GM12878 (cell line): ENCODE measurements around the gene MS4A4E. TPM values are rescaled to one million over a fixed set of nuclear protein-coding genes. Genes with fewer than 3 reads are reported as not detected.

Experiments used
- ATAC-seq: fragments of 200-7000 bp; cut with Tn5 transposase; 3 replicates; pipeline ENCODE4 v1.9.1; 2020; ENCODE audit warnings: mild to moderate bottlenecking, moderate library complexity
- BruUV-seq: library from RNA; stranded (reverse); fragments of 400-500 nt; replicated peaks from 2 replicates; lab custom pipeline; 2021; lab: Mats Ljungman, UMichigan
- CTCF ChIA-PET: fragments of 300-600 bp; sonication (Branson Sonifier 250); formaldehyde crosslinking; extraction: SDS; loops from one replicate; lab custom pipeline; 2021; ENCODE audit warnings: inconsistent platforms; lab: Yijun Ruan, JAX
- POLR2A ChIA-PET: fragments of 350-600 bp; formaldehyde crosslinking; extraction: SDS; loops from one replicate; lab custom pipeline; 2021; ENCODE audit warnings: inconsistent platforms; lab: Charles Lee
- RAD21 ChIA-PET: fragments of 300-600 bp; sonication (Branson Sonifier 250); formaldehyde crosslinking; loops from one replicate; lab custom pipeline; 2023; ENCODE audit warnings: antibody characterized with exemption; ENCODE audit not compliant: unreplicated experiment; lab: Charles Lee
- SMC1A ChIA-PET: fragments of 300-600 bp; sonication (Branson Sonifier 250); formaldehyde crosslinking; loops from one replicate; lab custom pipeline; 2023; ENCODE audit not compliant: unreplicated experiment, uncharacterized antibody; lab: Charles Lee
- DNase-seq: peaks from one replicate; pipeline ENCODE4 v3.0.0-alpha.2; 2011; ENCODE audit warnings: low read depth, low spot score
- FAIRE-seq: peaks from 3 replicates; lab custom pipeline; 2011; peaks lifted over from hg19 to GRCh38; lab: Jason Lieb, UNC
- H2AFZ ChIP-seq: 2 replicates; pipeline ENCODE4 v1.6.0; 2011; ENCODE audit warnings: low read depth, low read length, control low read depth; ENCODE audit not compliant: control insufficient read depth
- H3K27ac ChIP-seq: 2 replicates; pipeline ENCODE4 v1.5.1; 2011; ENCODE audit warnings: control low read depth; ENCODE audit not compliant: control insufficient read depth, insufficient read depth
- H3K27me3 ChIP-seq, 2 experiments: replicated peaks in 1 of 2; 2 replicates each; pipeline versions ENCODE4 v1.6.0 to v1.6.1; 2011; ENCODE audit warnings: low read length in 1 of 2; ENCODE audit not compliant: control insufficient read depth in 2 of 2, insufficient read depth in 2 of 2
- H3K36me3 ChIP-seq, 2 experiments: 2 replicates each; pipeline ENCODE4 v1.5.1; 2011; ENCODE audit warnings: low read length in 1 of 2; ENCODE audit not compliant: control insufficient read depth in 2 of 2, insufficient read depth in 2 of 2
- H3K4me1 ChIP-seq: 2 replicates; pipeline ENCODE4 v1.6.1; 2011; ENCODE audit warnings: mild to moderate bottlenecking, low read length, moderate library complexity, mixed read lengths; ENCODE audit not compliant: control insufficient read depth, insufficient read depth
- H3K4me2 ChIP-seq: 2 replicates; pipeline ENCODE4 v1.6.0; 2011; ENCODE audit warnings: control low read depth; ENCODE audit not compliant: control insufficient read depth, insufficient read depth
- H3K4me3 ChIP-seq: fragments of 200-600 bp; sonication (generic); 2 replicates; pipeline ENCODE4 v1.5.1; 2016
- H3K79me2 ChIP-seq: 2 replicates; pipeline ENCODE4 v1.6.0; 2011; ENCODE audit warnings: low read length; ENCODE audit not compliant: control insufficient read depth, insufficient read depth
- H3K9ac ChIP-seq: 2 replicates; pipeline ENCODE4 v1.8.0; 2011; ENCODE audit warnings: low read length, control low read depth, mixed read lengths; ENCODE audit not compliant: control insufficient read depth, insufficient read depth
- H3K9me3 ChIP-seq: replicated peaks from 3 replicates; pipeline ENCODE4 v1.5.1; 2011; ENCODE audit warnings: mild to moderate bottlenecking, low read length; ENCODE audit not compliant: control insufficient read depth, insufficient read depth
- H4K20me1 ChIP-seq: 2 replicates; pipeline ENCODE4 v1.6.0; 2011; ENCODE audit not compliant: control insufficient read depth, insufficient read depth
- EED ChIP-seq: sonication (generic); IDR thresholded peaks from 2 replicates; pipeline ENCODE4 v1.6.1; 2016; ENCODE audit warnings: antibody characterized with exemption, low read depth
- HDGF ChIP-seq: fragments of 450-650 bp; IDR thresholded peaks from 2 replicates; pipeline ENCODE4 v1.6.1; 2016; ENCODE audit warnings: antibody characterized with exemption
- POLR2AphosphoS2 ChIP-seq: IDR thresholded peaks from 2 replicates; pipeline ENCODE4 v1.6.1; 2011; ENCODE audit warnings: low read depth, mild to moderate bottlenecking, low read length, improper control_type of control experiment, moderate library complexity
- SIX5 ChIP-seq: IDR thresholded peaks from 2 replicates; pipeline ENCODE4 v1.6.1; 2011; ENCODE audit warnings: mild to moderate bottlenecking, low read depth, low read length, moderate library complexity; ENCODE audit not compliant: severe bottlenecking
- STAT1 ChIP-seq: fragments of 450-650 bp; conservative IDR thresholded peaks from 2 replicates; pipeline ENCODE4 v1.6.1; 2014; ENCODE audit warnings: antibody characterized with exemption, mild to moderate bottlenecking
- STAT3 ChIP-seq: IDR thresholded peaks from 2 replicates; pipeline ENCODE4 v1.6.1; 2011; ENCODE audit warnings: low read depth, low read length, improper control_type of control experiment
- ZNF592 ChIP-seq: fragments of 450-650 bp; IDR thresholded peaks from 2 replicates; pipeline ENCODE4 v1.6.1; 2017; ENCODE audit warnings: mild to moderate bottlenecking, moderate library complexity
- in situ Hi-C: fragments of 300-500 bp; cut with MboI; formaldehyde crosslinking; loops from 9 replicates; pipeline ENCODE4 v1.14.3; 2018; ENCODE audit warnings: mixed read lengths
- intact Hi-C: fragments of 100-400 bp; cut with micrococcal nuclease; formaldehyde crosslinking; loops from one replicate; pipeline ENCODE4 v1.14.2; 2022; ENCODE audit not compliant: unreplicated experiment
- polyA plus RNA-seq, 11 experiments: library from polyadenylated mRNA; depleted of rRNA in 4 of 11; unstranded in 6 of 11; stranded (reverse) in 5 of 11; fragments of >200 nt; fragmentation: Nextera tagmentation in 4 of 11; fragmentation: Illumina TruSeq in 1 of 11; extraction: Ambion mirVana in 4 of 11; extraction: Trizol in 1 of 11; gene quantifications; 1 replicate in 1 of 11; 2 replicates in 10 of 11; pipeline versions ENCODE4 v1.2.1 to v1.2.3, GENCODE V29; 2011 to 2016; ENCODE audit warnings: inconsistent platforms in 2 of 11, missing spikeins in 2 of 11, low read depth in 1 of 11
- total RNA-seq, 4 experiments: library from RNA; depleted of rRNA in 3 of 4; stranded (reverse); fragments of >200 nt in 3 of 4; fragmentation: Illumina TruSeq in 1 of 4; extraction: Trizol in 1 of 4; gene quantifications; 2 replicates each; pipeline versions ENCODE4 v1.2.1 to v1.2.3, GENCODE V29; 2013 to 2021
- TF ChIP-seq, protein P1 (sequence below): fragments of 450-650 bp; IDR thresholded peaks from 2 replicates; pipeline ENCODE4 v1.6.1; 2014; ENCODE audit warnings: mild to moderate bottlenecking
- TF ChIP-seq, protein P2 (sequence below): fragments of 450-650 bp; IDR thresholded peaks from 2 replicates; pipeline ENCODE4 v1.6.1; 2017; ENCODE audit warnings: mild to moderate bottlenecking, moderate library complexity

The MS4A4E gene
- total and polyA plus RNA-seq, 10 of the 15 experiments (the other 5 are each of a cell fraction or from before 2014, with no cell fraction given): 0.06 to 0.92 (median 0.45) TPM; not detected in 3

DNA sequence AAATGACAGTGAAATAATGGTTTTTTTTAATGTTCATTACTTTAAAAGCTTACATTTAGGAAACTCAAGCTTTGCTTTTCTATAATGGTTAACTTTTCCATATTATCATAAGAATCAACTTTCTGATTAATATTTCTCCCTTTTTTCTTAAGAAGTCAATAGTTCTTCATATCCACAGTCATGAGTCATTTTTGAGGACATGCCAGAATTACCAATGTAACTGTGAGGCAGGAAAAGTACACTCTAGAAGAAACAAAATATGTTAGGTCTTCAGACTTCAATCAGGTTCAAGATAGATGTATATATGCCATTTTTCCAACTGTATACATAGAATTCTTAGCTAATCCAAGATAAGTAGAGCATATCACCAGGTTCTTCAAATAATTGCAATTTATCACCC, 70.9 kb downstream of the MS4A4E start:
- in situ Hi-C loops: no loop called here
- ChIA-PET RAD21 (interaction anchor here (0.6 to 2.9 kb wide), 2 partner anchors 79 to 740 kb away, joined by 3 to 16 read pairs; no protein-coding TSS in a partner anchor), CTCF (interaction anchor here (0.6 to 2.1 kb wide), 6 partner anchors 8 to 173 kb away, joined by 3 to 5 read pairs (median 3); partner anchors contain the start of gene MS4A6A), SMC1A (interaction anchor here (1.0 to 2.5 kb wide), 4 partner anchors 10 to 79 kb away, joined by 3 to 12 read pairs (median 4); partner anchors contain the start of gene MS4A4E), POLR2A (interaction anchor here (2.1 kb wide), 1 partner anchor 11 kb away, joined by 6 read pairs; the partner anchor contains the start of gene MS4A6A)
- ATAC-seq (no peak), FAIRE-seq (no peak), DNase-seq (no peak)
- intact Hi-C loops: no loop called here
- no peak overlapping the region for H2AFZ ChIP-seq
- H3K9me3 ChIP-seq: peaks cover 8% of the 10 kb centered on the region; the same call in 2 of the 3 replicates
- no peaks in the 10 kb centered on the region for H3K36me3 ChIP-seq
- H3K9ac ChIP-seq: no peak overlapping the region
- H3K4me3 ChIP-seq: no peak overlapping the region
- BruUV-seq: no TSS peak
- H3K27ac ChIP-seq: no peak overlapping the region
- no peak overlapping the region for H3K4me2 ChIP-seq
- no peaks in the 10 kb centered on the region for H3K27me3 ChIP-seq
- no peaks in the 10 kb centered on the region for H4K20me1 ChIP-seq
- H3K79me2 ChIP-seq: no peaks in the 10 kb centered on the region
- H3K4me1 ChIP-seq: peaks cover 9% of the 10 kb centered on the region
- TF ChIP-seq, protein P1, sequence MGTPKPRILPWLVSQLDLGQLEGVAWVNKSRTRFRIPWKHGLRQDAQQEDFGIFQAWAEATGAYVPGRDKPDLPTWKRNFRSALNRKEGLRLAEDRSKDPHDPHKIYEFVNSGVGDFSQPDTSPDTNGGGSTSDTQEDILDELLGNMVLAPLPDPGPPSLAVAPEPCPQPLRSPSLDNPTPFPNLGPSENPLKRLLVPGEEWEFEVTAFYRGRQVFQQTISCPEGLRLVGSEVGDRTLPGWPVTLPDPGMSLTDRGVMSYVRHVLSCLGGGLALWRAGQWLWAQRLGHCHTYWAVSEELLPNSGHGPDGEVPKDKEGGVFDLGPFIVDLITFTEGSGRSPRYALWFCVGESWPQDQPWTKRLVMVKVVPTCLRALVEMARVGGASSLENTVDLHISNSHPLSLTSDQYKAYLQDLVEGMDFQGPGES: no peak
- TF ChIP-seq POLR2AphosphoS2: no peak
- TF ChIP-seq SIX5: no peak
- TF ChIP-seq STAT1: no peak
- no peak for TF ChIP-seq STAT3
- TF ChIP-seq, protein P2, sequence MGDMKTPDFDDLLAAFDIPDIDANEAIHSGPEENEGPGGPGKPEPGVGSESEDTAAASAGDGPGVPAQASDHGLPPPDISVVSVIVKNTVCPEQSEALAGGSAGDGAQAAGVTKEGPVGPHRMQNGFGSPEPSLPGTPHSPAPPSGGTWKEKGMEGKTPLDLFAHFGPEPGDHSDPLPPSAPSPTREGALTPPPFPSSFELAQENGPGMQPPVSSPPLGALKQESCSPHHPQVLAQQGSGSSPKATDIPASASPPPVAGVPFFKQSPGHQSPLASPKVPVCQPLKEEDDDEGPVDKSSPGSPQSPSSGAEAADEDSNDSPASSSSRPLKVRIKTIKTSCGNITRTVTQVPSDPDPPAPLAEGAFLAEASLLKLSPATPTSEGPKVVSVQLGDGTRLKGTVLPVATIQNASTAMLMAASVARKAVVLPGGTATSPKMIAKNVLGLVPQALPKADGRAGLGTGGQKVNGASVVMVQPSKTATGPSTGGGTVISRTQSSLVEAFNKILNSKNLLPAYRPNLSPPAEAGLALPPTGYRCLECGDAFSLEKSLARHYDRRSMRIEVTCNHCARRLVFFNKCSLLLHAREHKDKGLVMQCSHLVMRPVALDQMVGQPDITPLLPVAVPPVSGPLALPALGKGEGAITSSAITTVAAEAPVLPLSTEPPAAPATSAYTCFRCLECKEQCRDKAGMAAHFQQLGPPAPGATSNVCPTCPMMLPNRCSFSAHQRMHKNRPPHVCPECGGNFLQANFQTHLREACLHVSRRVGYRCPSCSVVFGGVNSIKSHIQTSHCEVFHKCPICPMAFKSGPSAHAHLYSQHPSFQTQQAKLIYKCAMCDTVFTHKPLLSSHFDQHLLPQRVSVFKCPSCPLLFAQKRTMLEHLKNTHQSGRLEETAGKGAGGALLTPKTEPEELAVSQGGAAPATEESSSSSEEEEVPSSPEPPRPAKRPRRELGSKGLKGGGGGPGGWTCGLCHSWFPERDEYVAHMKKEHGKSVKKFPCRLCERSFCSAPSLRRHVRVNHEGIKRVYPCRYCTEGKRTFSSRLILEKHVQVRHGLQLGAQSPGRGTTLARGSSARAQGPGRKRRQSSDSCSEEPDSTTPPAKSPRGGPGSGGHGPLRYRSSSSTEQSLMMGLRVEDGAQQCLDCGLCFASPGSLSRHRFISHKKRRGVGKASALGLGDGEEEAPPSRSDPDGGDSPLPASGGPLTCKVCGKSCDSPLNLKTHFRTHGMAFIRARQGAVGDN: no peak
- TF ChIP-seq EED: no peak
- no peak for TF ChIP-seq HDGF
- no peak for TF ChIP-seq ZNF592
